Cardiac muscle cell (in vitro differentiated cells and primary cell): ENCODE measurements around the gene ATG5. TPM values are rescaled to one million over a fixed set of nuclear protein-coding genes. Genes with fewer than 3 reads are reported as not detected.
"Not testable (repeated sequence)": the region's sequence is repeated elsewhere in the genome, so short reads cannot be mapped to it uniquely, and the experiment has no call there.

ENCODE experiments used
- DNase-seq, 2 donors: peaks; one replicate each; pipeline versions ENCODE4 v3.0.0 to v3.0.0-alpha.2; 2010 to 2017; ENCODE audit warnings: low read depth in 1 of 2, low spot score in 1 of 2
- H3K27ac ChIP-seq: fragments of 200-600 bp; sonication (generic); 2 replicates; pipeline ENCODE4 v1.5.1; 2016
- H3K27me3 ChIP-seq: fragments of 200-600 bp; sonication (generic); 2 replicates; pipeline ENCODE4 v1.6.0; 2016; ENCODE audit warnings: control low read depth
- H3K36me3 ChIP-seq: fragments of 200-600 bp; sonication (generic); 2 replicates; pipeline ENCODE4 v1.5.1; 2016; ENCODE audit warnings: control low read depth
- H3K4me1 ChIP-seq: fragments of 200-600 bp; sonication (generic); 2 replicates; pipeline ENCODE4 v1.8.1; 2017; ENCODE audit warnings: low read depth, mild to moderate bottlenecking, mixed run types
- H3K4me3 ChIP-seq: fragments of 200-600 bp; sonication (generic); 2 replicates; pipeline ENCODE4 v1.5.1; 2016; ENCODE audit warnings: mild to moderate bottlenecking
- H3K9me3 ChIP-seq: fragments of 200-600 bp; sonication (generic); 2 replicates; pipeline ENCODE4 v1.5.1; 2017; ENCODE audit warnings: low read depth, mild to moderate bottlenecking, control low read depth
- CTCF ChIP-seq: IDR thresholded peaks from 2 replicates; pipeline ENCODE4 v1.5.1; 2012; ENCODE audit warnings: low read depth, mild to moderate bottlenecking, low read length
- polyA plus RNA-seq: library from polyadenylated mRNA; unstranded; fragments of >200 nt; fragmentation: Nextera tagmentation; extraction: Ambion mirVana; gene quantifications from 2 replicates; pipeline ENCODE4 v1.2.1, GENCODE V29; 2016
- total RNA-seq: library from RNA; depleted of rRNA; stranded (reverse); fragments of >200 nt; gene quantifications from 2 replicates; pipeline ENCODE4 v1.2.3, GENCODE V29; 2016

Gene ATG5
- total and polyA plus RNA-seq, 2 experiments from 2014 or later = 15.2 to 32.2 TPM

DNA sequence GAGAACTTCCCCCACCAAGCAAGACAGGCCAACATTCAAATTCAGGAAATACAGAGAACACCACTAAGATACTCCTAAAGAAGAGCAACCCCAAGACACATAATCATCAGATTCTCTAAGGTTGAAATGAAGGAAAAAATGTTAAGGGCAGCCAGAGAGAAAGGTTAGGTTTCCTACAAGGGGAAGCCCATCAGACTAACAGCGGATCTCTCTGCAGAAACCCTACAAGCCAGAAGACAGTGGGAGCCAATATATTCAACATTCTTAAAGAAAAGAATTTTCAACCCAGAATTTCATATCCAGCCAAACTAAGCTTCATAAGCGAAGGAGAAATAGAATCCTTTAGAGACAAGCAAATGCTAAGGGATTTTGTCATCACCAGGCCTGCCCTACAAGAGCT is 61.1 kb downstream of the ATG5 start:
- H3K27me3 ChIP-seq, H3K9me3 ChIP-seq, H3K4me1 ChIP-seq, H3K4me3 ChIP-seq, H3K36me3 ChIP-seq, DNase-seq, H3K27ac ChIP-seq: not testable (repeated sequence)

DNA sequence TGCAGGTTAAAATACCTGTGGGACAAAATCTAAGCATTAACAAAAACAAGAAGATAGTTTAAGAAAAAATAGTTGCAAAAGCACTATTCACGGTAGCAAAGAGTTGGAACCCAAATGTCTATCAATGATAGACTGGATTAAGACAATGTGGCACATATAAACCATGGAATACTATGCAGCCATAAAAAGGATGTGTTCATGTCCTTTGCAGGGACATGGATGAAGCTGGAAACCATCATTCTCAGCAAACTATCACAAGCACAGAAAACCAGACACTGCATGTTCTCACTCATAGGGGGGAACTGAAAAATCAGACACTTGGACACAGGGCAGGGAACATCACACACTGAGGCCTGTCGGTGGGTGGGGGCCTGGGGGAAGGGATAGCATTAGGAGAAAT is 65.8 kb downstream of the ATG5 start:
- H3K36me3 ChIP-seq, H3K9me3 ChIP-seq, DNase-seq, H3K27me3 ChIP-seq, H3K27ac ChIP-seq, H3K4me1 ChIP-seq, H3K4me3 ChIP-seq: not testable (repeated sequence)

DNA sequence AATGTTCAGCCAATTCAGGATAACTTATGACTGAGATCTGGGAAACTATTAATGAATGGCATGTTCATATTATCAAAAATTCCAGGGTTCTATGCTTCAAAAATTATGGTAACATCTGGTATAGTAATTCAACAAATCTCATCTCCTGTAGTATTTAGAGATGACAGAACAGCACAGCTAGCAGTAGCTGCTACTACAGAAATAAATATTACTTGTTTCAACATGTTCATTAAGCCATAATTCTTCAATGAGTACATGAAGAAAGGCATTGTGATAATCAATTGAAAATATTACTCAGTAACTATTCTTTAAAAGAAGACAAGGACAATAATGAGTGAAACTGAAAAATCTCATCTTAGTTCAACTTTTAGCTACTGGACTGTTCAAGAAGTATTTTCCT is 66.8 kb downstream of the ATG5 start:
- no peak for DNase-seq
- no peak for TF ChIP-seq CTCF
- no peak overlapping the region for H3K27ac ChIP-seq
- H3K36me3 ChIP-seq = no peaks in the 10 kb centered on the region
- no peak overlapping the region for H3K4me3 ChIP-seq
- no peaks in the 10 kb centered on the region for H3K4me1 ChIP-seq
- H3K9me3 ChIP-seq = no peaks in the 10 kb centered on the region
- no peaks in the 10 kb centered on the region for H3K27me3 ChIP-seq

- Histone ChIP-seq H3K9me3 (no peaks in the 10 kb centered on the region), H3K36me3 (no peaks in the 10 kb centered on the region), H3K4me3 (no peak overlapping the region), H3K4me1 (no peaks in the 10 kb centered on the region), H3K27ac (no peak overlapping the region), H3K27me3 (no peaks in the 10 kb centered on the region)
- DNase-seq = no peak
- no peak for TF ChIP-seq CTCF
Measured at GRCh38 chr6:106257195-106257594, 68.4 kb downstream of the ATG5 start.

DNA sequence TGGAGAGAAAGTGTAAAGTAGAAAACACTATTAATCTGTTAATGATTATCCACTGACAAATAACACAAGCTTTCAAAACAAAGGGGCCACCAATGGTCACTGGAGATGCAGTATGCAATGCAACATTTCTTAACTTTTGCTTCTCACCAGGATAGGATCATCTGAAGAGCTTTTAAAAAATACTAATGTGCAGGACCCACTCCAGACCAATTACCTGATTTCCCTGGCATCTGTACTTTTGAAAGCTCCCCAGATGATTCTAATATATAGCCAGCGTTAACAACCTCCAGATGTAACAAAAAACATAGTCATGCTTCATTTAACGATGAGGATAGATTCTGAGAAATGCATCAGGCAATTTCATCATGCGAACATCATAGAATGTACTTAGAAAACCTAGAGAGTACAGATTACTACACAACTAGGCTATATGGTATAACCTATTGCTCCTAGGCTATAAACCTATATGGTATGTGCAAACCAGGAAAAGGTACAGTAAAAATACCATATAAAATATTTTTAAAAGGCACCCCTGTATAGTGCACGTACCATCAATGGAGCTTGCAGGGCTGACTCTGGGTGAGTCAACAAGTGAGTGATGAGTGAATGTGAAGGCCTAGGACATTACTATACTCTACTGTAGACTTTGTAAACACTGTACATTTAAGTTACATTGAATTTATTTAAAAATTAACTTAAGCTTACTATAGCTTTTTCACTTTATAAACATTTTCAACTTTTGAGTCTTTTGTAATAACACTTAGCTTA is 69.2 kb downstream of the ATG5 start:
- Histone ChIP-seq H3K27ac (no peak overlapping the region), H3K4me1 (no peaks in the 10 kb centered on the region), H3K4me3 (no peak overlapping the region), H3K27me3 (no peaks in the 10 kb centered on the region), H3K36me3 (no peaks in the 10 kb centered on the region), H3K9me3 (no peaks in the 10 kb centered on the region)
- no peak for TF ChIP-seq CTCF
- no peak for DNase-seq

- TF ChIP-seq CTCF = no peak
- Histone ChIP-seq H3K27ac (no peak overlapping the region), H3K27me3 (no peaks in the 10 kb centered on the region), H3K9me3 (no peaks in the 10 kb centered on the region), H3K4me1 (no peaks in the 10 kb centered on the region), H3K36me3 (no peaks in the 10 kb centered on the region), H3K4me3 (no peak overlapping the region)
- no peak for DNase-seq
Measured at GRCh38 chr6:106255306-106255705, 70.3 kb downstream of the ATG5 start.
